Hepatocyte (in vitro differentiated cells): Measurements from ENCODE around the gene MTARC1.

Experiments
- CTCF ChIP-seq: fragments of 200-600 bp; sonication (generic); IDR thresholded peaks from 2 replicates; pipeline ENCODE4 v1.5.1; 2016; ENCODE audit warnings: antibody characterized with exemption, mild to moderate bottlenecking; ENCODE audit not compliant: poor library complexity
- EZH2 ChIP-seq: fragments of 200-600 bp; sonication (generic); IDR thresholded peaks from 2 replicates; pipeline ENCODE4 v1.6.1; 2016; ENCODE audit warnings: antibody characterized with exemption, mild to moderate bottlenecking, borderline replicate concordance

- TF ChIP-seq CTCF (no peak), EZH2 (no peak)
Measured at GRCh38 chr1:220750131-220750515, 36.6 kb upstream of the MTARC1 start.
